ENCODE measurements around the gene HIC2. TPM values are rescaled to one million over a fixed set of nuclear protein-coding genes. Genes with fewer than 3 reads are reported as not detected.

HIC2 gene
- total and polyA plus RNA-seq, 9 of the 15 experiments (the other 6 are each of a cell fraction or from before 2014, with no cell fraction given) = 1.7 to 117 (median 35.5) TPM

DNA sequence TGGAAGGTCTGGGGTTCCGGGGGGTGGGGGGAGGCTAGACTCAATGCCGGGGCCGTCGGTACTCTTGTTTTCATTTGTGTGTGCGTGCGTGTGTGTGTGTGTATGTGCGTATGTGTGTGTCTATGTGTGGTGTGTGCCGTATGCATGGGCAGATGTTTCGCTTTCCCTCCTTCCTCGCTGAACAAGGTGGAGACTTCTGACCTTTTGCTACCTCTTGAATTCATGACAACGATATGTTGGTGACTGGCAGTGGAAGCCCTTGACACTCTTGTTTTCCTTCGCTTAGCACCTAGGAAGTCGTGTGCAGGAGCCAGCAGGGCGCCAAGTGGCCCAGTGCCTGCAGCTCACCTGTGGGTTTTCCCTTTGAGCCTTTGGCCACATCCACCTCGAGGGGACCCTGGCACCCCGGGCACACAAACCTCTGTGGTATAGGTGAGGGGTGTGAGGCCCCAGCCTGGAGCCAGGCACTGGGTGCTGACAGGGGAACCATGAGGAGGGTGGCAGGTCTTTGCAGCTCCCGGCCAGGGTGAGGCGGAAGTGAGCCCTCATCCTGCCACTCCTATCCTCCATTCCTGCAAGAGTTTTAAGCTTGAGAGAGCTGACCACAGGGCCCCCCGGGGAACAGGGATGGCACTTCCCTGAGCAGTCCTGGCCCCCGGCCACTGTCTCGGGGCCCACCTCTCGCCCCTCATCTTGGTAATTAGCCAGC is 30.7 kb downstream of the HIC2 start (continued):
- TF ChIP-seq HES1 (IDR thresholded peaks at IDR 0.05; ENCODE audit: low read depth) = no peak
- TF ChIP-seq MNT (conservative IDR thresholded peaks at IDR 0.05) = no peak
- TF ChIP-seq CREM (IDR thresholded peaks at IDR 0.05; ENCODE audit: low read depth) = peak; percentile 28; the same call in 1 of the 2 replicates
- TF ChIP-seq HDAC3 (IDR thresholded peaks at IDR 0.05; ENCODE audit: borderline replicate concordance, partially characterized antibody) = no peak
- TF ChIP-seq ZNF695 (CRISPR knock-in tag; IDR thresholded peaks at IDR 0.05) = no peak
- TF ChIP-seq FOS (IDR thresholded peaks at IDR 0.05; ENCODE audit: extremely low read depth, insufficient read length) = no peak
- TF ChIP-seq HMG20A (CRISPR knock-in tag; conservative IDR thresholded peaks at IDR 0.05) = no peak
- TF ChIP-seq ZNF561 (CRISPR knock-in tag; conservative IDR thresholded peaks at IDR 0.05) = no peak
- 0 out of 4 replicates have a peak, but pooled peaks of 1 of the 2 experiments have one; percentile 49 for TF ChIP-seq ETV6 (IDR thresholded peaks at IDR 0.05; ENCODE audit: borderline replicate concordance in 1 of 2, low read depth in 2 of 2, low read length in 1 of 2)
- TF ChIP-seq ETV6 (CRISPR knock-in tag; IDR thresholded peaks at IDR 0.05; ENCODE audit: borderline replicate concordance) = no peak
- TF ChIP-seq, protein P1, sequence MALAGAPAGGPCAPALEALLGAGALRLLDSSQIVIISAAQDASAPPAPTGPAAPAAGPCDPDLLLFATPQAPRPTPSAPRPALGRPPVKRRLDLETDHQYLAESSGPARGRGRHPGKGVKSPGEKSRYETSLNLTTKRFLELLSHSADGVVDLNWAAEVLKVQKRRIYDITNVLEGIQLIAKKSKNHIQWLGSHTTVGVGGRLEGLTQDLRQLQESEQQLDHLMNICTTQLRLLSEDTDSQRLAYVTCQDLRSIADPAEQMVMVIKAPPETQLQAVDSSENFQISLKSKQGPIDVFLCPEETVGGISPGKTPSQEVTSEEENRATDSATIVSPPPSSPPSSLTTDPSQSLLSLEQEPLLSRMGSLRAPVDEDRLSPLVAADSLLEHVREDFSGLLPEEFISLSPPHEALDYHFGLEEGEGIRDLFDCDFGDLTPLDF (CRISPR knock-in tag; IDR thresholded peaks at IDR 0.05) = peak; percentile 53; the same call in 1 of the 2 replicates
- TF ChIP-seq ZFPM2 (CRISPR knock-in tag; IDR thresholded peaks at IDR 0.05) = no peak
- TF ChIP-seq SUPT5H (IDR thresholded peaks at IDR 0.05) = peak; percentile 37
- no peak for TF ChIP-seq NR2F6 (CRISPR knock-in tag; IDR thresholded peaks at IDR 0.05)
- no peak for TF ChIP-seq ZNF408 (CRISPR knock-in tag; IDR thresholded peaks at IDR 0.05; ENCODE audit: low read depth)
- no peak for TF ChIP-seq ZNF699 (CRISPR knock-in tag; IDR thresholded peaks at IDR 0.05; ENCODE audit: insufficient replicate concordance)
- TF ChIP-seq, protein P2, sequence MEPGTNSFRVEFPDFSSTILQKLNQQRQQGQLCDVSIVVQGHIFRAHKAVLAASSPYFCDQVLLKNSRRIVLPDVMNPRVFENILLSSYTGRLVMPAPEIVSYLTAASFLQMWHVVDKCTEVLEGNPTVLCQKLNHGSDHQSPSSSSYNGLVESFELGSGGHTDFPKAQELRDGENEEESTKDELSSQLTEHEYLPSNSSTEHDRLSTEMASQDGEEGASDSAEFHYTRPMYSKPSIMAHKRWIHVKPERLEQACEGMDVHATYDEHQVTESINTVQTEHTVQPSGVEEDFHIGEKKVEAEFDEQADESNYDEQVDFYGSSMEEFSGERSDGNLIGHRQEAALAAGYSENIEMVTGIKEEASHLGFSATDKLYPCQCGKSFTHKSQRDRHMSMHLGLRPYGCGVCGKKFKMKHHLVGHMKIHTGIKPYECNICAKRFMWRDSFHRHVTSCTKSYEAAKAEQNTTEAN (CRISPR knock-in tag; IDR thresholded peaks at IDR 0.05) = no peak
- no peak for TF ChIP-seq KDM5B (IDR thresholded peaks at IDR 0.05; ENCODE audit: insufficient replicate concordance, low read depth, low read length)
- TF ChIP-seq YBX1 (IDR thresholded peaks at IDR 0.05) = no peak
- TF ChIP-seq ZNF586 (CRISPR knock-in tag; conservative IDR thresholded peaks at IDR 0.05) = no peak
- TF ChIP-seq MTA3 (IDR thresholded peaks at IDR 0.05; ENCODE audit: borderline replicate concordance) = peak; percentile 41
- no peak for TF ChIP-seq ADNP (tag; IDR thresholded peaks at IDR 0.05)
- TF ChIP-seq CBFA2T2 (conservative IDR thresholded peaks at IDR 0.05) = no peak
- no peak for TF ChIP-seq ZBTB1 (CRISPR knock-in tag; IDR thresholded peaks at IDR 0.05; ENCODE audit: borderline replicate concordance, low read depth)
- no peak for TF ChIP-seq ETS2 (tag; IDR thresholded peaks at IDR 0.05; ENCODE audit: borderline replicate concordance, poor library complexity, severe bottlenecking)

All from K562 (cell line).